Activated T-cell treated with anti-CD3 and anti-CD28 coated beads, Interleukin-2, amount 50 U/mL, for 4 hours (primary cell): ENCODE results near the gene XRCC2. TPM values are rescaled to one million over a fixed set of nuclear protein-coding genes. Genes with fewer than 3 reads are reported as not detected.
"Not testable (repeated sequence)": the region's sequence is repeated elsewhere in the genome, so short reads cannot be mapped to it uniquely, and the experiment has no call there.

Experiments
- ATAC-seq, 2 donors: fragments of 200-7000 bp; cut with Tn5 transposase; one replicate each; pipeline ENCODE4 v1.10.0; 2021
- DNase-seq: peaks from one replicate; pipeline ENCODE4 v3.0.0-alpha.2; 2020
- H3K27me3 Mint-ChIP-seq: one replicate; pipeline ENCODE4 v1.8.0; 2021; ENCODE audit warnings: low read depth, mixed read lengths
- H3K36me3 Mint-ChIP-seq: one replicate; pipeline ENCODE4 v1.8.0; 2022; ENCODE audit warnings: mixed read lengths; ENCODE audit not compliant: insufficient read depth
- H3K4me1 Mint-ChIP-seq: one replicate; pipeline ENCODE4 v1.8.0; 2021; ENCODE audit warnings: low read depth, mixed read lengths
- H3K4me3 Mint-ChIP-seq: one replicate; pipeline ENCODE4 v1.8.0; 2021; ENCODE audit warnings: mild to moderate bottlenecking, moderate library complexity, mixed read lengths
- H3K9me3 Mint-ChIP-seq: one replicate; pipeline ENCODE4 v1.8.0; 2021; ENCODE audit warnings: mixed read lengths
- total RNA-seq, 3 donors: library from RNA; stranded (reverse); gene quantifications; one replicate each; pipeline ENCODE4 v1.2.1, GENCODE V29; 2021

Gene XRCC2
- total RNA-seq, 3 donors from 2014 or later: 8.2 to 14.6 (median 11.4) TPM

- DNase-seq, H3K4me3 Mint-ChIP-seq, H3K9me3 Mint-ChIP-seq, H3K27me3 Mint-ChIP-seq, H3K36me3 Mint-ChIP-seq, H3K4me1 Mint-ChIP-seq, ATAC-seq: not testable (repeated sequence)
Observed at GRCh38 chr7:152646579-152646978, 29.4 kb downstream of the XRCC2 start.

GRCh38 chr7:152643979-152644559 lies 31.9 kb downstream of the XRCC2 start:
- ATAC-seq (no peak), DNase-seq (no peak)
- H3K4me1 Mint-ChIP-seq: no peaks in the 10 kb centered on the region
- no peak overlapping the region for H3K4me3 Mint-ChIP-seq
- H3K36me3 Mint-ChIP-seq: peaks cover 5% of the 10 kb centered on the region
- H3K9me3 Mint-ChIP-seq: peaks cover 6% of the 10 kb centered on the region
- no peaks in the 10 kb centered on the region for H3K27me3 Mint-ChIP-seq

- H3K9me3 Mint-ChIP-seq: no peaks in the 10 kb centered on the region
- DNase-seq (no peak), ATAC-seq (no peak)
- no peak overlapping the region for H3K4me3 Mint-ChIP-seq
- H3K36me3 Mint-ChIP-seq: no peaks in the 10 kb centered on the region
- H3K27me3 Mint-ChIP-seq: no peaks in the 10 kb centered on the region
- H3K4me1 Mint-ChIP-seq: no peaks in the 10 kb centered on the region
Observed at GRCh38 chr7:152641384-152641783, 34.6 kb downstream of the XRCC2 start.

GRCh38 chr7:152640829-152641228 lies 35.1 kb downstream of the XRCC2 start:
- Mint-ChIP-seq H3K36me3 (no peaks in the 10 kb centered on the region), H3K9me3 (no peaks in the 10 kb centered on the region), H3K4me1 (no peaks in the 10 kb centered on the region), H3K27me3 (no peaks in the 10 kb centered on the region), H3K4me3 (no peak overlapping the region)
- DNase-seq (no peak), ATAC-seq (no peak)

- peaks cover 10% of the 10 kb centered on the region for H3K27me3 Mint-ChIP-seq
- no peaks in the 10 kb centered on the region for H3K36me3 Mint-ChIP-seq
- H3K9me3 Mint-ChIP-seq: no peaks in the 10 kb centered on the region
- ATAC-seq: no peak
- H3K4me1 Mint-ChIP-seq: no peaks in the 10 kb centered on the region
- no peak overlapping the region for H3K4me3 Mint-ChIP-seq
- no peak for DNase-seq
Observed at GRCh38 chr7:152637920-152638580, 37.9 kb downstream of the XRCC2 start.

- Mint-ChIP-seq H3K4me3 (no peak overlapping the region), H3K27me3 (peaks cover 12% of the 10 kb centered on the region), H3K36me3 (no peaks in the 10 kb centered on the region), H3K9me3 (no peaks in the 10 kb centered on the region), H3K4me1 (no peaks in the 10 kb centered on the region)
- no peak for ATAC-seq
- DNase-seq: no peak
Observed at GRCh38 chr7:152637161-152637560, 38.8 kb downstream of the XRCC2 start.

GRCh38 chr7:152636441-152636840 lies 39.5 kb downstream of the XRCC2 start:
- DNase-seq: no peak
- ATAC-seq: no peak
- Mint-ChIP-seq H3K9me3 (no peaks in the 10 kb centered on the region), H3K4me3 (no peak overlapping the region), H3K36me3 (no peaks in the 10 kb centered on the region), H3K4me1 (no peaks in the 10 kb centered on the region), H3K27me3 (peaks cover 12% of the 10 kb centered on the region)

- no peaks in the 10 kb centered on the region for H3K4me1 Mint-ChIP-seq
- DNase-seq: no peak
- no peak overlapping the region for H3K4me3 Mint-ChIP-seq
- H3K27me3 Mint-ChIP-seq: peaks cover 12% of the 10 kb centered on the region
- no peak for ATAC-seq
- no peaks in the 10 kb centered on the region for H3K36me3 Mint-ChIP-seq
- H3K9me3 Mint-ChIP-seq: no peaks in the 10 kb centered on the region
Observed at GRCh38 chr7:152633504-152633903, 42.4 kb downstream of the XRCC2 start.

- H3K4me1 Mint-ChIP-seq: no peaks in the 10 kb centered on the region
- no peak for ATAC-seq
- DNase-seq: no peak
- no peaks in the 10 kb centered on the region for H3K9me3 Mint-ChIP-seq
- peaks cover 12% of the 10 kb centered on the region for H3K27me3 Mint-ChIP-seq
- no peaks in the 10 kb centered on the region for H3K36me3 Mint-ChIP-seq
- H3K4me3 Mint-ChIP-seq: no peak overlapping the region
Observed at GRCh38 chr7:152633072-152633471, 42.9 kb downstream of the XRCC2 start.

- H3K4me1 Mint-ChIP-seq, H3K9me3 Mint-ChIP-seq, ATAC-seq, DNase-seq, H3K4me3 Mint-ChIP-seq, H3K36me3 Mint-ChIP-seq, H3K27me3 Mint-ChIP-seq: not testable (repeated sequence)
Observed at GRCh38 chr7:152628772-152629171, 47.2 kb downstream of the XRCC2 start.

- no peaks in the 10 kb centered on the region for H3K9me3 Mint-ChIP-seq
- no peaks in the 10 kb centered on the region for H3K36me3 Mint-ChIP-seq
- ATAC-seq: no peak
- no peaks in the 10 kb centered on the region for H3K4me1 Mint-ChIP-seq
- no peak overlapping the region for H3K4me3 Mint-ChIP-seq
- no peaks in the 10 kb centered on the region for H3K27me3 Mint-ChIP-seq
- DNase-seq: no peak
Observed at GRCh38 chr7:152624228-152624627, 51.7 kb downstream of the XRCC2 start.

- no peak for ATAC-seq
- Mint-ChIP-seq H3K4me1 (no peaks in the 10 kb centered on the region), H3K27me3 (no peaks in the 10 kb centered on the region), H3K4me3 (no peak overlapping the region), H3K36me3 (no peaks in the 10 kb centered on the region), H3K9me3 (no peaks in the 10 kb centered on the region)
- no peak for DNase-seq
Observed at GRCh38 chr7:152621426-152621825, 54.5 kb downstream of the XRCC2 start.

GRCh38 chr7:152619027-152619739 lies 56.8 kb downstream of the XRCC2 start:
- no peaks in the 10 kb centered on the region for H3K36me3 Mint-ChIP-seq
- H3K4me1 Mint-ChIP-seq: no peaks in the 10 kb centered on the region
- no peak overlapping the region for H3K4me3 Mint-ChIP-seq
- DNase-seq: no peak
- no peaks in the 10 kb centered on the region for H3K9me3 Mint-ChIP-seq
- ATAC-seq: no peak
- no peaks in the 10 kb centered on the region for H3K27me3 Mint-ChIP-seq

- Mint-ChIP-seq H3K4me3 (no peak overlapping the region), H3K36me3 (no peaks in the 10 kb centered on the region), H3K9me3 (no peaks in the 10 kb centered on the region), H3K4me1 (no peaks in the 10 kb centered on the region), H3K27me3 (no peaks in the 10 kb centered on the region)
- ATAC-seq: no peak
- DNase-seq: no peak
Observed at GRCh38 chr7:152618427-152618826, 57.5 kb downstream of the XRCC2 start.

- H3K27me3 Mint-ChIP-seq: no peaks in the 10 kb centered on the region
- ATAC-seq (no peak), DNase-seq (no peak)
- H3K36me3 Mint-ChIP-seq: no peaks in the 10 kb centered on the region
- H3K4me1 Mint-ChIP-seq: no peaks in the 10 kb centered on the region
- H3K4me3 Mint-ChIP-seq: no peak overlapping the region
- H3K9me3 Mint-ChIP-seq: peaks cover 10% of the 10 kb centered on the region
Observed at GRCh38 chr7:152617056-152617455, 58.9 kb downstream of the XRCC2 start.
